HCT116 (cell line): ENCODE results near the gene ITK. TPM values are rescaled to one million over a fixed set of nuclear protein-coding genes. Genes with fewer than 3 reads are reported as not detected.
A peak's percentile ranks its signal among the peaks of the same experiment; 100 is the strongest.

Experiments
- ATAC-seq: fragments of 200-7000 bp; cut with Tn5 transposase; 2 replicates; pipeline ENCODE4 v1.9.1; 2020; ENCODE audit warnings: mild to moderate bottlenecking, moderate library complexity
- BruUV-seq: library from RNA; stranded (reverse); fragments of 400-500 nt; replicated peaks from 2 replicates; lab custom pipeline; 2021; lab: Mats Ljungman, UMichigan
- CTCF ChIA-PET: fragments of 300-600 bp; sonication (Branson Sonifier 250); formaldehyde crosslinking; loops from one replicate; lab custom pipeline; 2021; ENCODE audit warnings: antibody characterized with exemption; lab: Charles Lee
- POLR2A ChIA-PET: fragments of 300-600, 350-600 bp; sonication (Branson Sonifier 250); formaldehyde crosslinking; loops from one replicate; lab custom pipeline; 2021; ENCODE audit warnings: antibody characterized with exemption; lab: Charles Lee
- RAD21 ChIA-PET, 2 experiments: fragments of 300-600 bp; sonication (Branson Sonifier 250); formaldehyde crosslinking; loops; one replicate each; lab custom pipeline; 2023; ENCODE audit warnings: low total read pairs in 2 of 2; ENCODE audit not compliant: uncharacterized antibody in 2 of 2, unreplicated experiment in 2 of 2, low non-redundant PET in 1 of 2; lab: Charles Lee
- DNase-seq: peaks from one replicate; pipeline ENCODE4 v3.0.0-alpha.2; 2010; ENCODE audit warnings: low read depth, low spot score
- H2AFZ ChIP-seq: fragments of 200-600 bp; shearing (Covaris generic), sonication (generic); 2 replicates; pipeline ENCODE4 v1.6.1; 2017; ENCODE audit warnings: low read depth, mixed run types, mixed read lengths, antibody characterized with exemption, low read length; ENCODE audit not compliant: poor library complexity, severe bottlenecking
- H3K27ac ChIP-seq: 2 replicates; pipeline ENCODE4 v1.5.1; 2012; ENCODE audit warnings: low read depth, low read length
- H3K27me3 ChIP-seq: fragments of 200-600 bp; sonication (generic); 2 replicates; pipeline ENCODE4 v1.6.1; 2016; ENCODE audit warnings: mixed run types, low read length, mixed read lengths; ENCODE audit not compliant: insufficient read depth
- H3K36me3 ChIP-seq, 2 experiments: fragments of 200-500 bp in 1 of 2; fragments of 200-600 bp in 1 of 2; sonication (Bioruptor generic) in 1 of 2; sonication (generic) in 1 of 2; 2 replicates each; pipeline versions ENCODE4 v1.5.1 to v1.6.1; 2014 to 2016; ENCODE audit warnings: low read length in 2 of 2, inconsistent platforms in 1 of 2, mixed read lengths in 1 of 2, mixed run types in 1 of 2; ENCODE audit not compliant: insufficient read depth in 2 of 2, control insufficient read depth in 1 of 2
- H3K4me1 ChIP-seq, 2 experiments: fragments of 200-600 bp in 1 of 2; sonication (generic) in 1 of 2; 2 replicates each; pipeline versions ENCODE4 v1.5.1 to v1.6.1; 2012 to 2017; ENCODE audit warnings: low read length in 2 of 2, inconsistent platforms in 1 of 2, mild to moderate bottlenecking in 1 of 2, mixed read lengths in 1 of 2, mixed run types in 1 of 2, moderate library complexity in 1 of 2; ENCODE audit not compliant: insufficient read depth in 2 of 2, control insufficient read depth in 1 of 2
- H3K4me2 ChIP-seq: fragments of 200-600 bp; sonication (generic); 2 replicates; pipeline ENCODE4 v1.6.1; 2017; ENCODE audit warnings: mixed run types, low read length, mixed read lengths
- H3K4me3 ChIP-seq, 2 experiments: fragments of 200-600 bp in 1 of 2; sonication (generic) in 1 of 2; replicated peaks in 1 of 2; 2 replicates each; pipeline ENCODE4 v1.5.1; 2011 to 2016; ENCODE audit warnings: low read length in 2 of 2, control low read depth in 1 of 2, low read depth in 1 of 2, mild to moderate bottlenecking in 1 of 2, mixed read lengths in 1 of 2, mixed run types in 1 of 2
- H3K79me2 ChIP-seq: fragments of 200-600 bp; sonication (generic); 2 replicates; pipeline ENCODE4 v1.6.1; 2017; ENCODE audit warnings: mild to moderate bottlenecking, mixed run types, low read length, moderate library complexity, mixed read lengths; ENCODE audit not compliant: insufficient read depth
- H3K9ac ChIP-seq: fragments of 200-600 bp; sonication (generic); 2 replicates; pipeline ENCODE4 v1.6.1; 2016; ENCODE audit warnings: low read length, mixed read lengths
- H3K9me2 ChIP-seq: fragments of 200-600 bp; sonication (generic), shearing (Covaris generic); 2 replicates; pipeline ENCODE4 v1.6.1; 2017; ENCODE audit warnings: mixed run types, mild to moderate bottlenecking, moderate library complexity; ENCODE audit not compliant: insufficient read depth
- H3K9me3 ChIP-seq, 2 experiments: fragments of 200-500 bp in 1 of 2; fragments of 200-600 bp in 1 of 2; sonication (Bioruptor generic) in 1 of 2; sonication (generic) in 1 of 2; 2 replicates each; pipeline ENCODE4 v1.6.1; 2014 to 2017; ENCODE audit warnings: low read length in 2 of 2, mixed read lengths in 2 of 2, inconsistent platforms in 1 of 2, low read depth in 1 of 2, mild to moderate bottlenecking in 1 of 2, mixed run types in 1 of 2, moderate library complexity in 1 of 2; ENCODE audit not compliant: control insufficient read depth in 1 of 2, insufficient read depth in 1 of 2
- H4K20me1 ChIP-seq: fragments of 200-600 bp; sonication (generic), shearing (Covaris generic); 2 replicates; pipeline ENCODE4 v1.6.1; 2017; ENCODE audit warnings: mixed run types, mild to moderate bottlenecking, moderate library complexity; ENCODE audit not compliant: insufficient read depth
- CBX3 ChIP-seq: IDR thresholded peaks from 2 replicates; pipeline ENCODE4 v1.6.1; 2012; ENCODE audit warnings: low read depth
- CEBPB ChIP-seq: IDR thresholded peaks from 2 replicates; pipeline ENCODE4 v1.6.1; 2012; ENCODE audit warnings: low read depth
- EGR1 ChIP-seq: IDR thresholded peaks from 2 replicates; pipeline ENCODE4 v1.6.1; 2012; ENCODE audit warnings: low read depth
- ELF1 ChIP-seq: IDR thresholded peaks from 2 replicates; pipeline ENCODE4 v1.6.1; 2012; ENCODE audit warnings: low read depth, borderline replicate concordance
- EZH2 ChIP-seq: fragments of 200-600 bp; sonication (generic); IDR thresholded peaks from 2 replicates; pipeline ENCODE4 v1.6.1; 2017; ENCODE audit warnings: antibody characterized with exemption, mixed run types
- EZH2phosphoT487 ChIP-seq: fragments of 200-600 bp; IDR thresholded peaks from 2 replicates; pipeline ENCODE4 v1.6.1; 2018; ENCODE audit warnings: antibody characterized with exemption, borderline replicate concordance
- FOSL1 ChIP-seq: IDR thresholded peaks from 2 replicates; pipeline ENCODE4 v1.6.1; 2012; ENCODE audit warnings: low read depth
- JUND ChIP-seq: IDR thresholded peaks from 2 replicates; pipeline ENCODE4 v1.6.1; 2012
- POLR2A ChIP-seq: IDR thresholded peaks from 2 replicates; pipeline ENCODE4 v1.7.0; 2011; ENCODE audit warnings: borderline replicate concordance; ENCODE audit not compliant: insufficient read depth, insufficient read length; ENCODE audit errors: extremely low read depth
- POLR2AphosphoS5 ChIP-seq: IDR thresholded peaks from 2 replicates; pipeline ENCODE4 v1.6.1; 2011; ENCODE audit warnings: mild to moderate bottlenecking, low read depth, low read length, moderate library complexity
- SIN3A ChIP-seq: IDR thresholded peaks from 2 replicates; pipeline ENCODE4 v1.6.1; 2012; ENCODE audit warnings: low read depth
- SP1 ChIP-seq: IDR thresholded peaks from 2 replicates; pipeline ENCODE4 v1.6.1; 2012; ENCODE audit warnings: low read depth
- SRF ChIP-seq: IDR thresholded peaks from 2 replicates; pipeline ENCODE4 v1.6.1; 2012; ENCODE audit warnings: low read depth
- TCF7L2 ChIP-seq: IDR thresholded peaks from 2 replicates; pipeline ENCODE4 v1.7.0; 2011; ENCODE audit warnings: borderline replicate concordance, inconsistent platforms; ENCODE audit not compliant: insufficient read depth, insufficient read length; ENCODE audit errors: extremely low read depth
- ZFX ChIP-seq: fragments of 450-650 bp; IDR thresholded peaks from 2 replicates; pipeline ENCODE4 v1.6.1; 2017
- intact Hi-C: fragments of 100-400 bp; cut with micrococcal nuclease; formaldehyde crosslinking; loops from 2 replicates; pipeline ENCODE4 v1.10.0; 2022
- total RNA-seq: library from RNA; stranded (reverse); gene quantifications from one replicate; pipeline ENCODE4 v1.2.1, GENCODE V29; 2021; ENCODE audit not compliant: unreplicated experiment
- TF ChIP-seq, protein P1 (sequence below): IDR thresholded peaks from 2 replicates; pipeline ENCODE4 v1.6.1; 2012; ENCODE audit warnings: low read depth
- TF ChIP-seq, protein P2 (sequence below): IDR thresholded peaks from 2 replicates; pipeline ENCODE4 v1.6.1; 2012
- TF ChIP-seq, protein P3 (sequence below): IDR thresholded peaks from 2 replicates; pipeline ENCODE4 v1.6.1; 2012
- TF ChIP-seq, protein P4 (sequence below), 3 experiments: fragments of 200-600 bp in 1 of 3; sonication (generic) in 1 of 3; IDR thresholded peaks in 2 of 3; conservative IDR thresholded peaks in 1 of 3; 2 replicates each; pipeline ENCODE4 v1.5.1; 2012 to 2017; ENCODE audit warnings: low read depth in 2 of 3, low read length in 2 of 3, antibody characterized with exemption in 1 of 3, borderline replicate concordance in 1 of 3, control low read depth in 1 of 3, mild to moderate bottlenecking in 1 of 3, mixed read lengths in 1 of 3, mixed run types in 1 of 3, moderate library complexity in 1 of 3; ENCODE audit not compliant: insufficient read depth in 1 of 3

The ITK gene
- total RNA-seq, 1 experiment from 2014 or later, result 0.37 TPM

DNA sequence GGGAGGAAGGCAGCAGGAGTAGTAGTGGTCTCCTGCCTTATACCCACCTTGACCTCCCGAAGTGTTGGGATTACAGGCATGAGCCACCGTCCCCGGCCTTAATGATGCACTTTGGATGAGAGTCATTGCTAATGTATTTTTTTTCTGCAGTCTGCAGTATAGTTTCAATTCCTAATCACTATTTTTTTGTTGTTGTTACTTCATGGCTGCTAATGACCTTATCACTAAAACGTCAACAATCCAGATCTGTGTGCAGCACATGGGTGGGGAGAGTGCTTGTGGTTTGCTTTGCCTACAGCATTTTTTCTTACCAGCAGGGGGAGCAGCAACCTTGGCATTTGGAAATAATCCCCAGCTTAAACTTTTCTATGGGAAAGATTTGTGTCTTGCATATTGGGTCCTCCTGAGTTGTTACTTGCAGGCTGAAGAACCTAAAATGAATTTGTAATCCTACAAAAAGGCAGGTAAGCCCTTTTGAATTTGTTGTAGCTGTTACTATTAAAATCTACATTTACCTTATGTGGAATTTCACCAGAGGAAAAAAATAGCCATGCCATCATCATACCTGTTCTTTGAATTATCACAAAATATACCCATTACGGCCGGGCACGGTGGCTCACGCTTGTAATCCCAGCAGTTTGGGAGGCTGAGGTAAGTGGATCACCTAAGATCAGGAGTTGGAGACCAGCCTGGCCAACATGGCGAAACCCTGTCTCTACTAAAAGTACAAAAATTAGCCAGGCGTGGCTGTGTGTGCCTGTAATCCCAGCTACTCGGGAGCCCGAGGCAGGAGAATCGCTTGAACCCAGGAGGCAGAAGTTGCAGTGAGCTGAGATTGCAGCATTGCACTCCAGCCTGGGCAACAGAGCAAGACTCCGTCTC is 31.7 kb upstream of the ITK start:
- POLR2A ChIA-PET, result no interaction called here
- no peak for TF ChIP-seq POLR2A
- no peak for TF ChIP-seq SP1
- no peak for TF ChIP-seq EGR1
- TF ChIP-seq CBX3, result no peak
- TF ChIP-seq, protein P1, sequence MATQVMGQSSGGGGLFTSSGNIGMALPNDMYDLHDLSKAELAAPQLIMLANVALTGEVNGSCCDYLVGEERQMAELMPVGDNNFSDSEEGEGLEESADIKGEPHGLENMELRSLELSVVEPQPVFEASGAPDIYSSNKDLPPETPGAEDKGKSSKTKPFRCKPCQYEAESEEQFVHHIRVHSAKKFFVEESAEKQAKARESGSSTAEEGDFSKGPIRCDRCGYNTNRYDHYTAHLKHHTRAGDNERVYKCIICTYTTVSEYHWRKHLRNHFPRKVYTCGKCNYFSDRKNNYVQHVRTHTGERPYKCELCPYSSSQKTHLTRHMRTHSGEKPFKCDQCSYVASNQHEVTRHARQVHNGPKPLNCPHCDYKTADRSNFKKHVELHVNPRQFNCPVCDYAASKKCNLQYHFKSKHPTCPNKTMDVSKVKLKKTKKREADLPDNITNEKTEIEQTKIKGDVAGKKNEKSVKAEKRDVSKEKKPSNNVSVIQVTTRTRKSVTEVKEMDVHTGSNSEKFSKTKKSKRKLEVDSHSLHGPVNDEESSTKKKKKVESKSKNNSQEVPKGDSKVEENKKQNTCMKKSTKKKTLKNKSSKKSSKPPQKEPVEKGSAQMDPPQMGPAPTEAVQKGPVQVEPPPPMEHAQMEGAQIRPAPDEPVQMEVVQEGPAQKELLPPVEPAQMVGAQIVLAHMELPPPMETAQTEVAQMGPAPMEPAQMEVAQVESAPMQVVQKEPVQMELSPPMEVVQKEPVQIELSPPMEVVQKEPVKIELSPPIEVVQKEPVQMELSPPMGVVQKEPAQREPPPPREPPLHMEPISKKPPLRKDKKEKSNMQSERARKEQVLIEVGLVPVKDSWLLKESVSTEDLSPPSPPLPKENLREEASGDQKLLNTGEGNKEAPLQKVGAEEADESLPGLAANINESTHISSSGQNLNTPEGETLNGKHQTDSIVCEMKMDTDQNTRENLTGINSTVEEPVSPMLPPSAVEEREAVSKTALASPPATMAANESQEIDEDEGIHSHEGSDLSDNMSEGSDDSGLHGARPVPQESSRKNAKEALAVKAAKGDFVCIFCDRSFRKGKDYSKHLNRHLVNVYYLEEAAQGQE, result no peak
- no peak for TF ChIP-seq JUND
- no peak for TF ChIP-seq SIN3A
- TF ChIP-seq, protein P2, sequence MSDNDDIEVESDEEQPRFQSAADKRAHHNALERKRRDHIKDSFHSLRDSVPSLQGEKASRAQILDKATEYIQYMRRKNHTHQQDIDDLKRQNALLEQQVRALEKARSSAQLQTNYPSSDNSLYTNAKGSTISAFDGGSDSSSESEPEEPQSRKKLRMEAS, result peak; percentile 39; the same call in 1 of the 2 replicates
- TF ChIP-seq SRF, result no peak
- TF ChIP-seq, protein P3, sequence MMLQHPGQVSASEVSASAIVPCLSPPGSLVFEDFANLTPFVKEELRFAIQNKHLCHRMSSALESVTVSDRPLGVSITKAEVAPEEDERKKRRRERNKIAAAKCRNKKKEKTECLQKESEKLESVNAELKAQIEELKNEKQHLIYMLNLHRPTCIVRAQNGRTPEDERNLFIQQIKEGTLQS, result no peak
- TF ChIP-seq TCF7L2, result no peak
- no peak for TF ChIP-seq POLR2AphosphoS5
- no peak for TF ChIP-seq ZFX
- no peak for TF ChIP-seq ELF1
- no peak for TF ChIP-seq EZH2phosphoT487
- TF ChIP-seq, protein P4, sequence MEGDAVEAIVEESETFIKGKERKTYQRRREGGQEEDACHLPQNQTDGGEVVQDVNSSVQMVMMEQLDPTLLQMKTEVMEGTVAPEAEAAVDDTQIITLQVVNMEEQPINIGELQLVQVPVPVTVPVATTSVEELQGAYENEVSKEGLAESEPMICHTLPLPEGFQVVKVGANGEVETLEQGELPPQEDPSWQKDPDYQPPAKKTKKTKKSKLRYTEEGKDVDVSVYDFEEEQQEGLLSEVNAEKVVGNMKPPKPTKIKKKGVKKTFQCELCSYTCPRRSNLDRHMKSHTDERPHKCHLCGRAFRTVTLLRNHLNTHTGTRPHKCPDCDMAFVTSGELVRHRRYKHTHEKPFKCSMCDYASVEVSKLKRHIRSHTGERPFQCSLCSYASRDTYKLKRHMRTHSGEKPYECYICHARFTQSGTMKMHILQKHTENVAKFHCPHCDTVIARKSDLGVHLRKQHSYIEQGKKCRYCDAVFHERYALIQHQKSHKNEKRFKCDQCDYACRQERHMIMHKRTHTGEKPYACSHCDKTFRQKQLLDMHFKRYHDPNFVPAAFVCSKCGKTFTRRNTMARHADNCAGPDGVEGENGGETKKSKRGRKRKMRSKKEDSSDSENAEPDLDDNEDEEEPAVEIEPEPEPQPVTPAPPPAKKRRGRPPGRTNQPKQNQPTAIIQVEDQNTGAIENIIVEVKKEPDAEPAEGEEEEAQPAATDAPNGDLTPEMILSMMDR (IDR thresholded peaks at IDR 0.05 in 2 of 3, conservative IDR thresholded peaks at IDR 0.05 in 1 of 3; ENCODE audit: borderline replicate concordance in 1 of 3, insufficient read depth in 1 of 3, low read depth in 2 of 3, low read length in 2 of 3), result peak; percentile 77 to 86 (median 86)
- no peak for TF ChIP-seq CEBPB
- TF ChIP-seq EZH2, result no peak
- no peak for TF ChIP-seq FOSL1

More for the DNA sequence above, 31.7 kb upstream of the ITK start:
- H3K4me2 ChIP-seq, result no peak overlapping the region
- ATAC-seq (peak; percentile 95), DNase-seq (peak; percentile 61)
- BruUV-seq, result no TSS peak
- H3K9me2 ChIP-seq, result no peaks in the 10 kb centered on the region
- no peaks in the 10 kb centered on the region for H3K36me3 ChIP-seq
- H3K79me2 ChIP-seq, result no peaks in the 10 kb centered on the region
- ChIA-PET CTCF (interaction anchor here (0.8 to 1.7 kb wide), 13 partner anchors 14 to 1958 kb away, joined by 3 to 13 read pairs (median 3); no protein-coding TSS in a partner anchor), RAD21 (no interaction called here)
- H2AFZ ChIP-seq, result peak overlapping the region; percentile 31
- no peaks in the 10 kb centered on the region for H4K20me1 ChIP-seq
- no peaks in the 10 kb centered on the region for H3K9me3 ChIP-seq
- intact Hi-C loops, result loop anchor here (1.0 to 10.0 kb wide), 5 partner anchors 116 to 1983 kb away; partner anchors contain the start of genes CYFIP2 and LSM11
- H3K4me1 ChIP-seq, result no peaks in the 10 kb centered on the region
- no peak overlapping the region for H3K9ac ChIP-seq
- no peak overlapping the region for H3K27ac ChIP-seq
- H3K4me3 ChIP-seq, result no peak overlapping the region
- H3K27me3 ChIP-seq, result no peaks in the 10 kb centered on the region
